ENCODE results near the gene RCSD1. TPM values are rescaled to one million over a fixed set of nuclear protein-coding genes. Genes with fewer than 3 reads are reported as not detected.

Gene RCSD1
- total and polyA plus RNA-seq, 2 donors (not counting 3 experiments of a cell fraction or from before 2014, with no cell fraction given): 0.08 to 1.00 TPM

- CTCF ChIA-PET: no interaction called here
- FAIRE-seq (no peak), DNase-seq (ENCODE audit: low read depth, low spot score) (no peak)
- Histone ChIP-seq H3K4me2 (ENCODE audit: insufficient read depth, low read length) (no peak overlapping the region), H3K27ac (ENCODE audit: insufficient read depth, low read depth, low read length) (no peak overlapping the region), H3K4me1 (ENCODE audit: control insufficient read depth, extremely low read depth, insufficient read depth, low read length) (no peaks in the 10 kb centered on the region), H3K79me2 (ENCODE audit: control insufficient read depth, insufficient read depth, low read length) (peaks cover 57% of the 10 kb centered on the region), H4K20me1 (replicated peaks; ENCODE audit: control insufficient read depth, extremely low read depth, insufficient read depth, low read length) (peaks cover 6% of the 10 kb centered on the region), H3K27me3 (ENCODE audit: control insufficient read depth in 2 of 2, insufficient read depth in 2 of 2, low read length in 2 of 2) (no peaks in the 10 kb centered on the region), H3K9me3 (replicated peaks; ENCODE audit: control insufficient read depth, insufficient read depth, low read length) (no peaks in the 10 kb centered on the region), H3K4me3 (replicated peaks in 1 of 3; ENCODE audit: insufficient read depth in 1 of 3, low read depth in 1 of 3, low read length in 3 of 3) (no peak overlapping the region), H2AFZ (ENCODE audit: low read depth, low read length) (no peak overlapping the region), H3K9ac (replicated peaks; ENCODE audit: extremely low read depth, insufficient read depth, low read length) (no peak overlapping the region), H3K9me1 (replicated peaks; ENCODE audit: control insufficient read depth, extremely low read depth, insufficient read depth, low read length) (no peaks in the 10 kb centered on the region), H3K36me3 (ENCODE audit: control insufficient read depth in 2 of 2, extremely low read depth in 1 of 2, insufficient read depth in 2 of 2, low read length in 2 of 2) (no peaks in the 10 kb centered on the region)
- no peak for TF ChIP-seq CTCF (IDR thresholded peaks at IDR 0.05; ENCODE audit: extremely low read depth in 1 of 2, insufficient read depth in 1 of 2, low read depth in 1 of 2, low read length in 2 of 2)
- no peak for TF ChIP-seq MYC (IDR thresholded peaks at IDR 0.05; ENCODE audit: low read depth, low read length)
- no peak for TF ChIP-seq MAX (IDR thresholded peaks at IDR 0.05; ENCODE audit: insufficient read depth, insufficient read length)
- TF ChIP-seq GATA2 (IDR thresholded peaks at IDR 0.05; ENCODE audit: insufficient read depth, insufficient read length, low read depth, low read length): no peak
- TF ChIP-seq FOS (IDR thresholded peaks at IDR 0.05; ENCODE audit: borderline replicate concordance, insufficient read depth, low read length): no peak
- TF ChIP-seq JUN (IDR thresholded peaks at IDR 0.05; ENCODE audit: borderline replicate concordance, insufficient read depth, insufficient read length, low read depth): no peak
- no peak for TF ChIP-seq EZH2 (IDR thresholded peaks at IDR 0.05; ENCODE audit: borderline replicate concordance, low read depth, low read length, severe bottlenecking)
- no peak for TF ChIP-seq POLR2A (IDR thresholded peaks at IDR 0.05; ENCODE audit: low read depth, low read length)
- TF ChIP-seq POLR2AphosphoS5 (IDR thresholded peaks at IDR 0.05; ENCODE audit: insufficient read depth, low read depth, low read length): no peak
- POLR2A ChIA-PET: no interaction called here
- dilution Hi-C loops (cut with MboI; ENCODE audit: extremely low pct_ligation_motif_present, low sequenced_read_pairs): no loop called here
- no TSS peak for BruUV-seq (replicated peaks)
- intact Hi-C loops (cut with micrococcal nuclease): no loop called here
These were observed 108.1 kb downstream of the RCSD1 start for GRCh38 chr1:167738158-167738557.
